Stimulated activated effector memory CD8-positive, alpha-beta T cell treated with anti-CD3 and anti-CD28 coated beads, Interleukin-12 subunit alpha, Interleukin-12 subunit beta, amount 100 ng/mL, for 72 hours (primary cell): Measurements from ENCODE around the gene CRTAC1.

Experiments used
- ATAC-seq: fragments of 150-1000 bp; cut with Tn5 transposase; 2 replicates; pipeline ENCODE4 v1.10.0; 2021
- DNase-seq, 2 donors: peaks; one replicate each; pipeline ENCODE4 v3.0.0; 2021 to 2022; ENCODE audit warnings: low spot score in 2 of 2
- H3K27ac Mint-ChIP-seq: one replicate; pipeline ENCODE4 v1.8.0; 2022; ENCODE audit warnings: mild to moderate bottlenecking, mixed read lengths
- H3K36me3 Mint-ChIP-seq: one replicate; pipeline ENCODE4 v1.8.0; 2022; ENCODE audit warnings: mild to moderate bottlenecking, mixed read lengths
- H3K4me1 Mint-ChIP-seq: one replicate; pipeline ENCODE4 v1.8.0; 2022; ENCODE audit warnings: mixed read lengths
- H3K4me3 Mint-ChIP-seq: one replicate; pipeline ENCODE4 v1.8.0; 2022; ENCODE audit warnings: mild to moderate bottlenecking, mixed read lengths
- H3K9me3 Mint-ChIP-seq: one replicate; pipeline ENCODE4 v1.8.0; 2022; ENCODE audit warnings: mixed read lengths

The CRTAC1 gene

DNA sequence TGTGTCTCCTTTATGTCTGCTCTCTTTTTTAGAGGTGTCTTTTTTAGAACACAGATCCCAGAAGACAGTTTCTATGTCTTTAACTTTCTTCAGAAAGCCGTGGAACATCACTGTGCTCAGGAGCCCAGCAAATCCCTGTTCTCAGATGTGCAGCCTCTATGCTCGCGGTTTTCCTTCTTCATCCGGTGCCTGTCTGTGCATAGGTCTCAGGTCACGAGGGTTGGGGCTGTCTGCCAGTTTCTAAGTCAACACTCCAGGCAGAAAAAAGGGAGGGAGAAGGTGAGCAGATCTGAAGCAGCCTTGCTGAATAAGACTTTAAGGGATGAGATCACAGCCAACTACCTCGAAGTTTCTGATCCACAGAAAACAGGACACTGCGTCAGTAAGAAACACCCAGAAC is 68.5 kb downstream of the CRTAC1 start:
- no peaks in the 10 kb centered on the region for H3K4me1 Mint-ChIP-seq
- ATAC-seq (no peak), DNase-seq (no peak)
- no peak overlapping the region for H3K4me3 Mint-ChIP-seq
- H3K36me3 Mint-ChIP-seq, result no peaks in the 10 kb centered on the region
- no peak overlapping the region for H3K27ac Mint-ChIP-seq
- H3K9me3 Mint-ChIP-seq, result no peaks in the 10 kb centered on the region

DNA sequence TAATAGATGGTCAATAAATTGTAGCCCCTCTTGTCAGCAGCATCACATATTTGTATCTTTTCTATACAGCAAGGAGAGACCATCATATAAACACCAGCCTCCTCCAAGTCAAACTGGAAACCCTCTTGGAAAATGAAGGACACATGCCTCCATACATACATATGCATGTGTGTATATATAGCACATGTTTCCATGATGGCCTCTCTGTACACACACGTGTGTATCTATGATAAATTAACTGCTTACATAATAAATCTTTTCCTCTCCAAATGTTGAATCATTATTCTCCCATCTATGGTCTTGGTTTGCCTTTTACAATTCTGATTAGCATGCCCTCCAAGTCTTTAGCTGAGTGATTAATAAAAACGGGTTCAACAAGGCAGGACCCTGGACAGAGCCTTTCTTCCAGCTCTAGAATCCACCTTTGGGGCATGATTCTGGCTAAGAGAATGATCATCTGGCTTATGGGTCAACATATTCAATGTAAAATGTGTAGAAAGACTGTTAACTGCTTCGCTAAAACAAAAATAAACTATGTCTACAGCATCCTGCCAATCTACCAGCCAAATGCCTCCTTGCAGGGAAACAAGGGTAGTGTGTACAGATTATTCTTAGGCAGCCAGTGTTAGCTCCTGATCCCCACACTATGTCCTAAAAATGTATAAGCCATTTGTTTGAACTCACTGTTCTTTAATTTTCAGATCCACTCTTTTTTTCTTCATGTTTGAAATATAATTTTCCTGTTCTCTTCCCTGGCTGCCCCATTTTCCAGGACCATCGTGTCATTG is 70.0 kb downstream of the CRTAC1 start:
- Mint-ChIP-seq H3K9me3 (no peaks in the 10 kb centered on the region), H3K4me3 (no peak overlapping the region), H3K36me3 (no peaks in the 10 kb centered on the region), H3K27ac (no peak overlapping the region), H3K4me1 (no peaks in the 10 kb centered on the region)
- DNase-seq, result no peak
- no peak for ATAC-seq

- ATAC-seq (no peak), DNase-seq (no peak)
Measured at GRCh38 chr10:97949462-97949861, 81.0 kb downstream of the CRTAC1 start.

GRCh38 chr10:97948822-97949221 is 81.6 kb downstream of the CRTAC1 start:
- Mint-ChIP-seq H3K9me3 (peaks cover 7% of the 10 kb centered on the region), H3K4me1 (no peaks in the 10 kb centered on the region), H3K4me3 (no peak overlapping the region), H3K36me3 (no peaks in the 10 kb centered on the region), H3K27ac (no peak overlapping the region)
- DNase-seq (no peak), ATAC-seq (no peak)

More at GRCh38 chr10:97949462-97949861, 81.0 kb downstream of the CRTAC1 start:
- Mint-ChIP-seq H3K4me1 (no peaks in the 10 kb centered on the region), H3K27ac (no peak overlapping the region), H3K36me3 (no peaks in the 10 kb centered on the region), H3K4me3 (no peak overlapping the region), H3K9me3 (peaks cover 7% of the 10 kb centered on the region)

DNA sequence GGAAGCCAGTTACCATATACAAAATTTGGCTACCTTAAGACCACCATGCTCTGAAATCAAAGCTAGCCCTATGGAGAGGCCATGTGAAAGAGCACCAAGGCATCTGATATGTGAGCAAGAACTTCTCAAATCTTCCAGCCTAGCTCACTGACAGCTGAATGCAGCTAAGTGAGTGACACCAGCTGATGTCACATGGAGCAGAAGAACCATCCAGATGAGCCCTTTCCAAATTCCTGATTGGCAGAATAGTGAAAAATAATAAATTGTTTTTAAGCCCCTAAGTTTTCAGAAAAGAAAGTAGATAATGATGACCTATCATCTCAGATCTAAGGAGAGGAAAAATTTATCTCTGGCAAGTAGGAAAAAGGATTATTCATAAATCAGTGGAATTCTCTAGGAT is 85.6 kb downstream of the CRTAC1 start:
- DNase-seq (no peak), ATAC-seq (no peak)
- Mint-ChIP-seq H3K9me3 (peaks cover 7% of the 10 kb centered on the region), H3K27ac (no peak overlapping the region), H3K4me1 (peaks cover 9% of the 10 kb centered on the region), H3K36me3 (no peaks in the 10 kb centered on the region), H3K4me3 (no peak overlapping the region)

DNA sequence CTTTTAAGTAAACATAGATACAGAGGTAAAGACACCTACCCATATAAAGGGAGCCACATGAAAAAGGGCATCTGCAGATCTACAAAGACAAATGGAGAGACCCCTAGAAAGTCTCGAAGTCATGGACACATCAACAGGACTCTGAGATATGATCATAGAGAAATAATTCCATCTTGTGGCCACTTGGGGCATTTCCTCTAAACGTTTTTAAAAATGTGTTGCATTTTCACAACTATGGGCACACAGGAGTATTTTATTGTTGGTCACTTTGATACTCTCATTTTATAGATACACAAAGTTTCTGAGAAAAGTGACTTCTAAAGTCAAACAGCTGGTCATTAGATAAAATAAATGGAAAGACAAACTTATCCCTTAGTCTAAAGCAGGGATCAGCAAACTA is 87.1 kb downstream of the CRTAC1 start:
- no peak for ATAC-seq
- no peak for DNase-seq
- Mint-ChIP-seq H3K4me1 (peaks cover 9% of the 10 kb centered on the region), H3K27ac (no peak overlapping the region), H3K36me3 (no peaks in the 10 kb centered on the region), H3K9me3 (peaks cover 3% of the 10 kb centered on the region), H3K4me3 (no peak overlapping the region)

DNA sequence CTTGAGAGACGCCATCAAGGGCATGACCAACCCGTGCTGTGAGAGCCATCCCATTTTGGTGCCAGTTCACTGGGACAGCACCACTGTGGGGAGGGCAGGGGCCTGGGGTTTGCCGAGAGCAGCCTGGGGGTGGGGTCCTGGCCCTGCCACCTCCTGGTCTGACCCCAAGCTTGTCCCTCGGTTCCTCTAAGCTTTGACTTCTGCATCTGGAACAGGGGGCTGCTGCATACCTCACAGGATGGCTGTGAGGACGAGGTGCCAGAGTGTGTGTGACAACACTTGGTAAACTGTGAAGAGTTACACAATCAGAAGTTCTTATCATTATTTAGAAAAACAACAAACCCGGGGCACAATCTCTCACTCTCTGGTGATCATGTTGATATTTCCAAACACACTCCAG is 89.9 kb downstream of the CRTAC1 start:
- ATAC-seq, result no peak
- no peak overlapping the region for H3K27ac Mint-ChIP-seq

GRCh38 chr10:97939446-97939990 is 90.9 kb downstream of the CRTAC1 start:
- no peak overlapping the region for H3K27ac Mint-ChIP-seq
- ATAC-seq (no peak), DNase-seq (no peak)
- H3K4me3 Mint-ChIP-seq, result no peak overlapping the region
- H3K4me1 Mint-ChIP-seq, result peaks cover 9% of the 10 kb centered on the region
- H3K36me3 Mint-ChIP-seq, result no peaks in the 10 kb centered on the region
- no peaks in the 10 kb centered on the region for H3K9me3 Mint-ChIP-seq

More for the DNA sequence above, 89.9 kb downstream of the CRTAC1 start:
- H3K9me3 Mint-ChIP-seq, result no peaks in the 10 kb centered on the region
- H3K36me3 Mint-ChIP-seq, result no peaks in the 10 kb centered on the region
- H3K4me1 Mint-ChIP-seq, result peaks cover 9% of the 10 kb centered on the region
- no peak for DNase-seq
- no peak overlapping the region for H3K4me3 Mint-ChIP-seq

GRCh38 chr10:97937928-97938327 is 92.5 kb downstream of the CRTAC1 start:
- Mint-ChIP-seq H3K4me1 (peaks cover 9% of the 10 kb centered on the region), H3K27ac (no peak overlapping the region), H3K36me3 (no peaks in the 10 kb centered on the region), H3K4me3 (no peak overlapping the region), H3K9me3 (no peaks in the 10 kb centered on the region)
- DNase-seq (no peak), ATAC-seq (peak; percentile 17)

- Mint-ChIP-seq H3K4me1 (peaks cover 9% of the 10 kb centered on the region), H3K4me3 (no peak overlapping the region), H3K27ac (no peak overlapping the region), H3K36me3 (no peaks in the 10 kb centered on the region), H3K9me3 (no peaks in the 10 kb centered on the region)
- DNase-seq (no peak), ATAC-seq (no peak)
Measured at GRCh38 chr10:97937054-97937453, 93.4 kb downstream of the CRTAC1 start.

DNA sequence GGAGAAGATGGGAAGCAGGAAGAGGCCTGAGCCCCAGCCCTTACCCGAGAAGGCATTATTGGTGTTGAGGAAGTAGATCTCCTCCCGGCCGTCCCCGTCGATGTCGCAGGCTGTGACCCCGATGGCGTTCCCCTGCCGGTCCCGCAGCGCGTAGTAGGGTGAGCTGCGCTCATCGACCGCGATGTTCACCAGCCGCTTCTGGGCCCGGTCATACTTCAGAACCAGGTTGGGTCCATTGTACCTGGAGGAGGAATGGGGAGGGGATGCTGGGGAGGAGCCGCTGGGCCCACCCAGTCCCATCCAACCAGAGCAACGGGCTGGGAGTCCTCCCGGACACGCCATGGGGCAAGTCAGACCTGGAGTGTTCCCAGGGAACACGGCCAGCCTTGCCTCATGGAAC is 94.3 kb downstream of the CRTAC1 start:
- ATAC-seq (no peak), DNase-seq (no peak)
- H3K4me3 Mint-ChIP-seq, result no peak overlapping the region
- no peak overlapping the region for H3K27ac Mint-ChIP-seq
- no peaks in the 10 kb centered on the region for H3K36me3 Mint-ChIP-seq
- H3K9me3 Mint-ChIP-seq, result no peaks in the 10 kb centered on the region
- peaks cover 4% of the 10 kb centered on the region for H3K4me1 Mint-ChIP-seq

- ATAC-seq (no peak), DNase-seq (no peak)
- Mint-ChIP-seq H3K27ac (no peak overlapping the region), H3K9me3 (no peaks in the 10 kb centered on the region), H3K36me3 (no peaks in the 10 kb centered on the region), H3K4me1 (no peaks in the 10 kb centered on the region), H3K4me3 (no peak overlapping the region)
Measured at GRCh38 chr10:97932932-97933530, 97.4 kb downstream of the CRTAC1 start.

- Mint-ChIP-seq H3K36me3 (no peaks in the 10 kb centered on the region), H3K4me1 (no peaks in the 10 kb centered on the region), H3K9me3 (no peaks in the 10 kb centered on the region), H3K4me3 (no peak overlapping the region), H3K27ac (no peak overlapping the region)
- no peak for DNase-seq
- no peak for ATAC-seq
Measured at GRCh38 chr10:97931041-97931440, 99.4 kb downstream of the CRTAC1 start.

GRCh38 chr10:97928897-97929296 is 101.5 kb downstream of the CRTAC1 start:
- H3K9me3 Mint-ChIP-seq, result peaks cover 4% of the 10 kb centered on the region
- ATAC-seq (no peak), DNase-seq (no peak)
- H3K4me3 Mint-ChIP-seq, result no peak overlapping the region
- H3K36me3 Mint-ChIP-seq, result no peaks in the 10 kb centered on the region
- peaks cover 13% of the 10 kb centered on the region for H3K4me1 Mint-ChIP-seq
- H3K27ac Mint-ChIP-seq, result no peak overlapping the region

GRCh38 chr10:97927622-97928021 is 102.8 kb downstream of the CRTAC1 start:
- ATAC-seq, result no peak
- DNase-seq, result no peak
- Mint-ChIP-seq H3K27ac (peak overlapping the region; percentile 30), H3K4me3 (no peak overlapping the region), H3K36me3 (no peaks in the 10 kb centered on the region), H3K9me3 (peaks cover 4% of the 10 kb centered on the region), H3K4me1 (peaks cover 13% of the 10 kb centered on the region)

GRCh38 chr10:97926055-97926454 is 104.4 kb downstream of the CRTAC1 start:
- H3K36me3 Mint-ChIP-seq, result no peaks in the 10 kb centered on the region
- H3K4me1 Mint-ChIP-seq, result peaks cover 13% of the 10 kb centered on the region
- H3K9me3 Mint-ChIP-seq, result peaks cover 4% of the 10 kb centered on the region
- DNase-seq (no peak), ATAC-seq (no peak)
- no peak overlapping the region for H3K27ac Mint-ChIP-seq
- H3K4me3 Mint-ChIP-seq, result no peak overlapping the region
